Mucosa of stomach (tissue), 1 donor: Measurements from ENCODE around the gene PSMD11.

Source experiments
- H3K27me3 ChIP-seq: one replicate; pipeline ENCODE4 v1.7.0; 2013; ENCODE audit warnings: mild to moderate bottlenecking, low read length; ENCODE audit not compliant: control insufficient read depth, insufficient read depth
- H3K36me3 ChIP-seq: one replicate; pipeline ENCODE4 v1.7.0; 2013; ENCODE audit warnings: low read length; ENCODE audit not compliant: control insufficient read depth, insufficient read depth
- H3K4me1 ChIP-seq: one replicate; pipeline ENCODE4 v1.7.0; 2013; ENCODE audit warnings: mild to moderate bottlenecking, low read length; ENCODE audit not compliant: control insufficient read depth, insufficient read depth
- H3K4me3 ChIP-seq: one replicate; pipeline ENCODE4 v1.7.0; 2013; ENCODE audit warnings: low read length
- H3K9ac ChIP-seq: one replicate; pipeline ENCODE4 v1.7.0; 2013; ENCODE audit warnings: mild to moderate bottlenecking, low read length, moderate library complexity
- H3K9me3 ChIP-seq: one replicate; pipeline ENCODE4 v1.7.0; 2013; ENCODE audit warnings: mild to moderate bottlenecking, low read length, moderate library complexity; ENCODE audit not compliant: control insufficient read depth
- donor health status: Pancreatic carcinoma.

The PSMD11 gene

GRCh38 chr17:32470405-32471167, 26.3 kb downstream of the PSMD11 start:
- Histone ChIP-seq H3K9me3 (no peaks in the 10 kb centered on the region), H3K4me1 (no peaks in the 10 kb centered on the region), H3K36me3 (peaks cover 21% of the 10 kb centered on the region), H3K4me3 (no peak overlapping the region), H3K9ac (no peak overlapping the region), H3K27me3 (no peaks in the 10 kb centered on the region)

GRCh38 chr17:32471652-32472051, 27.3 kb downstream of the PSMD11 start:
- Histone ChIP-seq H3K27me3 (no peaks in the 10 kb centered on the region), H3K9me3 (no peaks in the 10 kb centered on the region), H3K4me1 (no peaks in the 10 kb centered on the region), H3K4me3 (no peak overlapping the region), H3K36me3 (peaks cover 21% of the 10 kb centered on the region), H3K9ac (no peak overlapping the region)

GRCh38 chr17:32475258-32475657, 30.9 kb downstream of the PSMD11 start:
- Histone ChIP-seq H3K4me3 (no peak overlapping the region), H3K9me3 (no peaks in the 10 kb centered on the region), H3K27me3 (no peaks in the 10 kb centered on the region), H3K4me1 (no peaks in the 10 kb centered on the region), H3K36me3 (peaks cover 20% of the 10 kb centered on the region), H3K9ac (no peak overlapping the region)

GRCh38 chr17:32477220-32477619, 32.9 kb downstream of the PSMD11 start:
- H3K36me3 ChIP-seq: peaks cover 13% of the 10 kb centered on the region

GRCh38 chr17:32479074-32479617, 34.8 kb downstream of the PSMD11 start:
- H3K36me3 ChIP-seq: peaks cover 8% of the 10 kb centered on the region

More at GRCh38 chr17:32477220-32477619, 32.9 kb downstream of the PSMD11 start:
- Histone ChIP-seq H3K9ac (no peak overlapping the region), H3K9me3 (no peaks in the 10 kb centered on the region), H3K27me3 (no peaks in the 10 kb centered on the region), H3K4me3 (no peak overlapping the region), H3K4me1 (no peaks in the 10 kb centered on the region)

GRCh38 chr17:32481193-32481592, 36.9 kb downstream of the PSMD11 start:
- Histone ChIP-seq H3K27me3 (no peaks in the 10 kb centered on the region), H3K4me1 (peaks cover 11% of the 10 kb centered on the region), H3K9ac (no peak overlapping the region), H3K9me3 (no peaks in the 10 kb centered on the region), H3K4me3 (no peak overlapping the region), H3K36me3 (peaks cover 8% of the 10 kb centered on the region)

More at GRCh38 chr17:32479074-32479617, 34.8 kb downstream of the PSMD11 start:
- peaks cover 11% of the 10 kb centered on the region for H3K4me1 ChIP-seq
- H3K9ac ChIP-seq: no peak overlapping the region
- H3K4me3 ChIP-seq: no peak overlapping the region
- no peaks in the 10 kb centered on the region for H3K27me3 ChIP-seq
- H3K9me3 ChIP-seq: no peaks in the 10 kb centered on the region

GRCh38 chr17:32482568-32483320, 38.4 kb downstream of the PSMD11 start:
- Histone ChIP-seq H3K36me3 (peaks cover 8% of the 10 kb centered on the region), H3K4me3 (no peak overlapping the region), H3K9ac (no peak overlapping the region), H3K27me3 (peaks cover 4% of the 10 kb centered on the region), H3K4me1 (peaks cover 16% of the 10 kb centered on the region), H3K9me3 (no peaks in the 10 kb centered on the region)

- H3K36me3 ChIP-seq: peaks cover 8% of the 10 kb centered on the region
- no peak overlapping the region for H3K4me3 ChIP-seq
- peaks cover 6% of the 10 kb centered on the region for H3K27me3 ChIP-seq
- no peak overlapping the region for H3K9ac ChIP-seq
- H3K4me1 ChIP-seq: peaks cover 18% of the 10 kb centered on the region
- no peaks in the 10 kb centered on the region for H3K9me3 ChIP-seq
Observed at GRCh38 chr17:32483451-32484019, 39.2 kb downstream of the PSMD11 start.

GRCh38 chr17:32484041-32484461, 39.7 kb downstream of the PSMD11 start:
- Histone ChIP-seq H3K4me3 (no peak overlapping the region), H3K27me3 (peaks cover 6% of the 10 kb centered on the region), H3K9ac (no peak overlapping the region), H3K9me3 (no peaks in the 10 kb centered on the region), H3K36me3 (peaks cover 8% of the 10 kb centered on the region), H3K4me1 (peaks cover 18% of the 10 kb centered on the region)

GRCh38 chr17:32484628-32485027, 40.3 kb downstream of the PSMD11 start:
- H3K27me3 ChIP-seq: peaks cover 6% of the 10 kb centered on the region
- H3K9ac ChIP-seq: no peak overlapping the region
- H3K36me3 ChIP-seq: peaks cover 3% of the 10 kb centered on the region
- no peaks in the 10 kb centered on the region for H3K9me3 ChIP-seq
- H3K4me1 ChIP-seq: peaks cover 22% of the 10 kb centered on the region
- no peak overlapping the region for H3K4me3 ChIP-seq

- H3K36me3 ChIP-seq: no peaks in the 10 kb centered on the region
- H3K9ac ChIP-seq: no peak overlapping the region
- H3K27me3 ChIP-seq: peaks cover 6% of the 10 kb centered on the region
- peaks cover 22% of the 10 kb centered on the region for H3K4me1 ChIP-seq
- no peaks in the 10 kb centered on the region for H3K9me3 ChIP-seq
- no peak overlapping the region for H3K4me3 ChIP-seq
Observed at GRCh38 chr17:32485261-32486110, 41.2 kb downstream of the PSMD11 start.
